GM18526 (cell line): ENCODE measurements around the gene CNIH1.

Experiments
- POLR2A ChIP-seq: IDR thresholded peaks from 3 replicates; pipeline ENCODE4 v1.6.1; 2011; ENCODE audit not compliant: insufficient read length; ENCODE audit errors: extremely low read depth

The CNIH1 gene

GRCh38 chr14:54475911-54476310, 34.7 kb upstream of the CNIH1 start:
- TF ChIP-seq POLR2A: no peak

- no peak for TF ChIP-seq POLR2A
Measured at GRCh38 chr14:54475187-54475899, 34.2 kb upstream of the CNIH1 start.

GRCh38 chr14:54474232-54474793, 33.1 kb upstream of the CNIH1 start:
- TF ChIP-seq POLR2A: no peak

GRCh38 chr14:54472315-54472714, 31.1 kb upstream of the CNIH1 start:
- TF ChIP-seq POLR2A: no peak

GRCh38 chr14:54471641-54472040, 30.5 kb upstream of the CNIH1 start:
- no peak for TF ChIP-seq POLR2A

- TF ChIP-seq POLR2A: no peak
Measured at GRCh38 chr14:54470701-54471100, 29.5 kb upstream of the CNIH1 start.

GRCh38 chr14:54467280-54467679, 26.1 kb upstream of the CNIH1 start:
- no peak for TF ChIP-seq POLR2A

GRCh38 chr14:54465654-54466053, 24.5 kb upstream of the CNIH1 start:
- TF ChIP-seq POLR2A: no peak

GRCh38 chr14:54462048-54462447, 20.9 kb upstream of the CNIH1 start:
- TF ChIP-seq POLR2A: no peak

GRCh38 chr14:54459106-54459505, 17.9 kb upstream of the CNIH1 start:
- no peak for TF ChIP-seq POLR2A

- no peak for TF ChIP-seq POLR2A
Measured at GRCh38 chr14:54457609-54457996, 16.4 kb upstream of the CNIH1 start.

GRCh38 chr14:54455363-54455762, 14.2 kb upstream of the CNIH1 start:
- TF ChIP-seq POLR2A: no peak

- no peak for TF ChIP-seq POLR2A
Measured at GRCh38 chr14:54453252-54453651, 12.1 kb upstream of the CNIH1 start.

GRCh38 chr14:54451961-54452360, 10.8 kb upstream of the CNIH1 start:
- TF ChIP-seq POLR2A: no peak

- no peak for TF ChIP-seq POLR2A
Measured at GRCh38 chr14:54451121-54451601, 10.0 kb upstream of the CNIH1 start.

- TF ChIP-seq POLR2A: no peak
Measured at GRCh38 chr14:54450535-54450934, 9.4 kb upstream of the CNIH1 start.

- TF ChIP-seq POLR2A: no peak
Measured at GRCh38 chr14:54447231-54447692, 6.1 kb upstream of the CNIH1 start.
